Suprapubic skin (tissue), 4 donors: Measurements from ENCODE around the gene CC2D1A. TPM values are rescaled to one million over a fixed set of nuclear protein-coding genes. Genes with fewer than 3 reads are reported as not detected.

Source experiments
- DNase-seq, 2 donors: peaks; one replicate each; pipeline ENCODE4 v3.0.0-alpha.2; 2019; ENCODE audit warnings: low spot score in 2 of 2
- H3K27ac ChIP-seq: fragments of 200-600 bp; sonication (generic); one replicate; pipeline ENCODE4 v1.5.1; 2019
- H3K27me3 ChIP-seq: fragments of 200-600 bp; sonication (generic); one replicate; pipeline ENCODE4 v1.5.1; 2019
- H3K36me3 ChIP-seq: fragments of 200-600 bp; sonication (generic); one replicate; pipeline ENCODE4 v1.5.1; 2019
- H3K4me1 ChIP-seq: fragments of 200-600 bp; sonication (generic); one replicate; pipeline ENCODE4 v1.5.1; 2019
- H3K4me3 ChIP-seq: fragments of 200-600 bp; sonication (generic); one replicate; pipeline ENCODE4 v1.5.1; 2019; ENCODE audit warnings: mild to moderate bottlenecking
- H3K9me3 ChIP-seq: fragments of 200-600 bp; sonication (generic); one replicate; pipeline ENCODE4 v1.5.1; 2019
- EP300 ChIP-seq: sonication (generic); formaldehyde crosslinking; IDR thresholded peaks from one replicate; pipeline ENCODE4 v1.6.1; 2017; ENCODE audit warnings: antibody characterized with exemption
- POLR2A ChIP-seq, 2 donors: fragments of 450-650 bp; IDR thresholded peaks; one replicate each; pipeline ENCODE4 v1.6.1; 2017; ENCODE audit warnings: antibody characterized with exemption in 2 of 2, mild to moderate bottlenecking in 2 of 2, moderate library complexity in 2 of 2
- POLR2AphosphoS5 ChIP-seq, 3 donors: sonication (generic); formaldehyde crosslinking; IDR thresholded peaks; one replicate each; pipeline ENCODE4 v1.6.1; 2017; ENCODE audit warnings: antibody characterized with exemption in 3 of 3
- WGBS: methylation state at CpG from one replicate; pipeline ENCODE4 v1.1.5; 2018; 5-methylcytosine and 5-hydroxymethylcytosine counted together
- total RNA-seq, 4 donors: library from RNA; depleted of rRNA; stranded (reverse); fragments of >200 nt; gene quantifications; one replicate each; pipeline ENCODE4 v1.1.0, GENCODE V29; 2016
- TF ChIP-seq, protein P1 (sequence below), 2 donors: fragments of 200-600 bp in 1 of 2; fragments of 450-650 bp in 1 of 2; sonication (generic) in 1 of 2; IDR thresholded peaks; one replicate each; pipeline ENCODE4 v1.5.1; 2016 to 2019; ENCODE audit warnings: antibody characterized with exemption in 2 of 2, mild to moderate bottlenecking in 1 of 2, moderate library complexity in 1 of 2

CC2D1A gene
- 10 to 100 TPM; 48.0 to 94.9 (median 66.7) TPM for total RNA-seq

DNA sequence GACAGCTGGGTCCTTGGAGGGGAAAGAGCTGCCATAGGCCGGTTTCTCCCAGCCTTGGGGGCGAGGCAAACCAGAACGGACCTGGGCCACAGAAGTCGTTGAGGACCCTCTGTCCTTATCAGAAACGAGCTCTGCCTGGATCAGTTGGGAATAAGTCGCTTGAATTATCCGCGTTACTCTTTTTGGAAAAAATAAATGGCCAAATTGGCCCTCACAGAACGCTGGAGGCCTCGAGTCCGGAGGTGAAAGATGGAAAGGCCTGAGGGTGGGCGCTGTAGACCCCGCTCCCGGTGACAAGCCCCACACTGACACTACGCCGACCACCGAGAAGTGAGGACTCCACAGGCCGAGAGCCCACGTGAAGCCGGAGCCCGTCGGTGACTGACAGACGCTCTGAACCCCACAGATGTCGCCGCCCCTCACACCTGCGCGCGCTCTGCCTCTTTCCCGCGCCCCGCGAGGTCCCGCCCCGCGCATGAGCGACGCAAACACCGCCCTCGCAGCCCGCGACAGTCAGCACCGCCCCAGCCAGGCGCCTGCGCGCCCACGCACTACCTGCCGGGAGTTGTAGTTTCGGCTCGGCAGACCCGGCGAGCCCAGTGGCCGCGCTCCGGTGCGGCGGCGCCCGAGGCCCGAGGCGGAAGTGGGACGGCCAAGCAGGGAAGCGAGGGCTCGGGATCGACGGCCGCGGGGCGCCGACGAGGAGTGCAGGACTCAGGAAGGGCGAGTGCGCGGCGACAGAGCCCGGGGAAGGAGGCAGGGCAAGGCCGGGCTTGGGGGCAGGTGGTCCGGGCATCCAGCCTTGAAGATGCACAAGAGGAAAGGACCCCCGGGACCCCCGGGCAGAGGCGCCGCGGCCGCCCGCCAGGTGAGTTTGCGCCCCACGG lies at the start of gene CC2D1A, which contains the start of gene BRME1:
CC2D1A (plus strand) TSS at position 568 of the 887 bp plus-strand sequence; CDS start at position 809, 241 bp downstream.
BRME1 (minus strand) TSS at position 484 of the 887 bp plus-strand sequence. CDS start 1,225 bp downstream, outside the sequence.
- 45% methylated on average over 12 of the region's 86 CpGs for WGBS
- H3K4me1 ChIP-seq, result peaks cover 17% of the 10 kb centered on the region
- peak within 1 kb of the TSS; percentile 83 for H3K27ac ChIP-seq
- TF ChIP-seq, protein P1, sequence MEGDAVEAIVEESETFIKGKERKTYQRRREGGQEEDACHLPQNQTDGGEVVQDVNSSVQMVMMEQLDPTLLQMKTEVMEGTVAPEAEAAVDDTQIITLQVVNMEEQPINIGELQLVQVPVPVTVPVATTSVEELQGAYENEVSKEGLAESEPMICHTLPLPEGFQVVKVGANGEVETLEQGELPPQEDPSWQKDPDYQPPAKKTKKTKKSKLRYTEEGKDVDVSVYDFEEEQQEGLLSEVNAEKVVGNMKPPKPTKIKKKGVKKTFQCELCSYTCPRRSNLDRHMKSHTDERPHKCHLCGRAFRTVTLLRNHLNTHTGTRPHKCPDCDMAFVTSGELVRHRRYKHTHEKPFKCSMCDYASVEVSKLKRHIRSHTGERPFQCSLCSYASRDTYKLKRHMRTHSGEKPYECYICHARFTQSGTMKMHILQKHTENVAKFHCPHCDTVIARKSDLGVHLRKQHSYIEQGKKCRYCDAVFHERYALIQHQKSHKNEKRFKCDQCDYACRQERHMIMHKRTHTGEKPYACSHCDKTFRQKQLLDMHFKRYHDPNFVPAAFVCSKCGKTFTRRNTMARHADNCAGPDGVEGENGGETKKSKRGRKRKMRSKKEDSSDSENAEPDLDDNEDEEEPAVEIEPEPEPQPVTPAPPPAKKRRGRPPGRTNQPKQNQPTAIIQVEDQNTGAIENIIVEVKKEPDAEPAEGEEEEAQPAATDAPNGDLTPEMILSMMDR (IDR thresholded peaks at IDR 0.05), result no peak
- peak in 1 of 3 donors; percentile 57 for TF ChIP-seq POLR2AphosphoS5 (IDR thresholded peaks at IDR 0.05)
- no peak for TF ChIP-seq POLR2A (IDR thresholded peaks at IDR 0.05)
- DNase-seq, result peak; percentile 93 to 94
- peaks cover 4% of the 10 kb centered on the region for H3K36me3 ChIP-seq
- peak within 1 kb of the TSS; percentile 92 for H3K4me3 ChIP-seq
- no peaks in the 10 kb centered on the region for H3K27me3 ChIP-seq
- no peaks in the 10 kb centered on the region for H3K9me3 ChIP-seq

DNA sequence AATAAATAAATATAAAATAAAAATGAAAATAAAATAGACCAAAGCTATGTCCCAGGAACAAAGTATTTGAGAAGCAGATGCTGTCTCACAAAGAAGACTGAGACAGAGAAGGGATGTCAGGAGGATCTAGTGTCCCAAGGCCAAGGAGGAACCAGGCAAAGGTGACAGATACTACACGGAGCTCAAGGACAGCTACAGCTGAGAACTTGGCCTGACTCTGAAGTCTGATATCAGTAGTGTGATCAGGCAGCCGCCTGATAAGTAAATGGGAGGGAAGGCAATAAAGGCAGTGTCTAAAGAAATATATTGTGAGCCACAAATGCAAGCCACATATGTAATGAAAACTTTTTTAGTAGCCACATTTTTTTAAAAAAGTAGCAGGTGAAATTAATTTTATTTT lies 49.5 kb upstream of the CC2D1A start:
- Histone ChIP-seq H3K27ac (no peak overlapping the region), H3K4me1 (peaks cover 22% of the 10 kb centered on the region), H3K36me3 (no peaks in the 10 kb centered on the region), H3K27me3 (no peaks in the 10 kb centered on the region), H3K9me3 (no peaks in the 10 kb centered on the region), H3K4me3 (no peak overlapping the region)
- TF ChIP-seq POLR2A (IDR thresholded peaks at IDR 0.05) (no peak), EP300 (no peak), POLR2AphosphoS5 (IDR thresholded peaks at IDR 0.05) (no peak)
- TF ChIP-seq, protein P1 (IDR thresholded peaks at IDR 0.05), result no peak
- WGBS, result 57% methylated on average over 2 of the region's 2 CpGs
- DNase-seq, result no peak

DNA sequence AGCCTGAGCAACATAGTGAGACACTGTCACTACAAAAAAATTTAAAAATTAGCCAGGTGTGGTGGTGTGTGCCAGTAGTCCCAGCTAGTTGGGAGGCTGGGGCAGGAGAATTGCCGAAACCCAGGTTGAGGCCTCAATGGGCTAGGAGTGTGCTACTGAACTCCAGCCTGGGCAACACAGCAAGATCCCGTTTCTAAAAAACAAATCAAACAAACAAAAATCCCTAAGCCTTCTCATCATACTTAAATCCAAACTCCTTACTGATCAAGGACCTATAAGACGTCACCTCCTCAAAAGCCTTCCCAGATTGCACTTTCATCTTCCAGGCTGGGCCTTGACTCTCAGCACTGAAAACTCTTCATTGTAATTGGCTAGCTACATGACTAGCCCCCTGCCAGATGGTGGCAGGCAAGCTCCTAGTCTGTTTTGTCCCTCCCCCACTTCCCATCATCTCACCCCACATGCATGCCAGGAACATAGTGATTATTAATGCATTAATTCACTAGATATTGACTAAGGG lies 46.6 kb upstream of the CC2D1A start:
- H3K36me3 ChIP-seq, result no peaks in the 10 kb centered on the region
- H3K27ac ChIP-seq, result peak overlapping the region; percentile 38
- no peak overlapping the region for H3K4me3 ChIP-seq
- 91% methylated on average over 3 of the region's 3 CpGs for WGBS
- H3K27me3 ChIP-seq, result no peaks in the 10 kb centered on the region
- H3K9me3 ChIP-seq, result no peaks in the 10 kb centered on the region
- no peak for DNase-seq
- H3K4me1 ChIP-seq, result peaks cover 25% of the 10 kb centered on the region
- no peak for TF ChIP-seq POLR2AphosphoS5 (IDR thresholded peaks at IDR 0.05)
- no peak for TF ChIP-seq EP300
- TF ChIP-seq, protein P1 (IDR thresholded peaks at IDR 0.05), result no peak
- no peak for TF ChIP-seq POLR2A (IDR thresholded peaks at IDR 0.05)

DNA sequence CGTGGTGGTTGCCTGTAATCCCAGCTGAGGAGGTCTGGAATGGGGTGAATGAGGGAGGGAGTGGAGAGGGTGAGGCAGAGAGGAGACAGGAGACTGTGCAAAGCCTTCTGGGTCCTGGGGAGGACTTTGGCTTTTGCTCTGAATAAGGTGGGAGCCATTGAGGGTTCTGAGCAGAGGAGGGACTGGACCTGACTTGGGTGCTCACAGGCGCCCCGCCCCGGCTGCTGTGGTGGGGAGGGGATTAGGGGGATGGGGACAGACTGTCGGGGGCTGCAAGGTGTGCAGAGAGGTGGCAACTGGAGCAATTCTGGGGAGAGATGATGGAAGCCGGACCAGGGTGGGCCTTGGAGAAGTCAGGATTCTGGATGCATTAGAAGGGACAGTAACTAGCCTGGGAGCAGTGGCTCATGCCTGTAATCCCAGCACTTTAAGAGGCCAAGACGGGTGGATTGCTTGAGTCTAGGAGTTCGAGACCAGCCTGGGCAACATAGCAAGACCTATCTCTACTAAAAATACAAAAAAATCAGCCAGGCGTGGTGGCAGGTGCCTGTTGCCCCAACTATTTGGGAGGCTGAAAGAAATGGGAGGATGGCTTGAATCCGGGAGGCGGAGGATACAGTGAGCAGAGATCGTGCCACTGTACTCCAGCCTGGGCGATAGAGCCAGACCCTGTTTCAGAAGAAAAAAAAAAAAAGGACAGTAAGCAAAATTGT lies 45.2 kb upstream of the CC2D1A start:
- WGBS, result 68% methylated on average over 13 of the region's 13 CpGs
- TF ChIP-seq, protein P1 (IDR thresholded peaks at IDR 0.05), result no peak
- TF ChIP-seq POLR2AphosphoS5 (IDR thresholded peaks at IDR 0.05) (no peak), POLR2A (IDR thresholded peaks at IDR 0.05) (no peak), EP300 (no peak)
- Histone ChIP-seq H3K4me3 (peak overlapping the region; percentile 49), H3K27ac (peak overlapping the region; percentile 91), H3K4me1 (peaks cover 31% of the 10 kb centered on the region), H3K27me3 (no peaks in the 10 kb centered on the region), H3K9me3 (no peaks in the 10 kb centered on the region), H3K36me3 (no peaks in the 10 kb centered on the region)
- DNase-seq, result no peak

DNA sequence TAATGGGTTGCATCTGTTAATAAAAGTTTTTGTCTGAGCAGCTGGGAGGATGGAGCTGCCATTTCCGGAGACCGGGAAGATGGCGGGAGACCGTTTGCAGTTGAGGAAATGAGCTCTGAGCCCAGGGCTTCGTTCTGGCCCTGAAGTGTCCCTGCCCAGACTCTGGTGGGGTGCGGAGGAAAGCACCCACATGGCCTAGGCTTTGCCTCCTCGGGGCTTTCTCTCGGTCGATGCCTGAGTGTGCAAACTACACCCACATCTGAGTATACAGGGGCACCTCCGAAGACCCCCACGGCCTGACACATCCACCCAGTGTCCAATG lies 44.6 kb upstream of the CC2D1A start:
- no peaks in the 10 kb centered on the region for H3K9me3 ChIP-seq
- H3K36me3 ChIP-seq, result no peaks in the 10 kb centered on the region
- no peaks in the 10 kb centered on the region for H3K27me3 ChIP-seq
- H3K27ac ChIP-seq, result peak overlapping the region; percentile 91
- no peak for TF ChIP-seq POLR2AphosphoS5 (IDR thresholded peaks at IDR 0.05)
- TF ChIP-seq EP300, result no peak
- TF ChIP-seq, protein P1 (IDR thresholded peaks at IDR 0.05), result no peak
- no peak for TF ChIP-seq POLR2A (IDR thresholded peaks at IDR 0.05)
- H3K4me1 ChIP-seq, result peaks cover 36% of the 10 kb centered on the region
- peak overlapping the region; percentile 49 for H3K4me3 ChIP-seq
- 27% methylated on average over 9 of the region's 11 CpGs for WGBS
- DNase-seq, result no peak
